Sigmoid colon (tissue), 3 donors: ENCODE data around the gene TOP1.

ENCODE experiments used
- CTCF ChIP-seq, 4 experiments: fragments of 450-650 bp in 3 of 4; fragments of 200-600 bp in 1 of 4; IDR thresholded peaks; one replicate each; pipeline ENCODE4 v1.5.1; 2016 to 2019; ENCODE audit warnings: antibody characterized with exemption in 4 of 4, mild to moderate bottlenecking in 3 of 4, moderate library complexity in 2 of 4
- POLR2A ChIP-seq, 2 donors: fragments of 450-650 bp; IDR thresholded peaks; one replicate each; pipeline ENCODE4 v1.6.1; 2016; ENCODE audit warnings: antibody characterized with exemption in 2 of 2, mild to moderate bottlenecking in 2 of 2, moderate library complexity in 2 of 2

- TF ChIP-seq CTCF (IDR thresholded peaks at IDR 0.05) (no peak), POLR2A (IDR thresholded peaks at IDR 0.05) (no peak)
These were observed 43.7 kb downstream of the TOP1 start for GRCh38 chr20:41072190-41072863.
